Peyer's patch (tissue), 4 donors: Measurements from ENCODE around the gene PLA2G2A.

Experiments
- POLR2A ChIP-seq, 2 donors: fragments of 450-650 bp; IDR thresholded peaks; one replicate each; pipeline ENCODE4 v1.5.1; 2017; ENCODE audit warnings: antibody characterized with exemption in 2 of 2, mild to moderate bottlenecking in 2 of 2, moderate library complexity in 2 of 2
- TF ChIP-seq, protein P1 (sequence below), 6 experiments: fragments of 450-650 bp in 4 of 6; fragments of 200-600 bp in 2 of 6; sonication (generic) in 1 of 6; IDR thresholded peaks; one replicate each; pipeline ENCODE4 v1.5.1; 2017 to 2019; ENCODE audit warnings: antibody characterized with exemption in 6 of 6, mild to moderate bottlenecking in 3 of 6, moderate library complexity in 1 of 6

DNA sequence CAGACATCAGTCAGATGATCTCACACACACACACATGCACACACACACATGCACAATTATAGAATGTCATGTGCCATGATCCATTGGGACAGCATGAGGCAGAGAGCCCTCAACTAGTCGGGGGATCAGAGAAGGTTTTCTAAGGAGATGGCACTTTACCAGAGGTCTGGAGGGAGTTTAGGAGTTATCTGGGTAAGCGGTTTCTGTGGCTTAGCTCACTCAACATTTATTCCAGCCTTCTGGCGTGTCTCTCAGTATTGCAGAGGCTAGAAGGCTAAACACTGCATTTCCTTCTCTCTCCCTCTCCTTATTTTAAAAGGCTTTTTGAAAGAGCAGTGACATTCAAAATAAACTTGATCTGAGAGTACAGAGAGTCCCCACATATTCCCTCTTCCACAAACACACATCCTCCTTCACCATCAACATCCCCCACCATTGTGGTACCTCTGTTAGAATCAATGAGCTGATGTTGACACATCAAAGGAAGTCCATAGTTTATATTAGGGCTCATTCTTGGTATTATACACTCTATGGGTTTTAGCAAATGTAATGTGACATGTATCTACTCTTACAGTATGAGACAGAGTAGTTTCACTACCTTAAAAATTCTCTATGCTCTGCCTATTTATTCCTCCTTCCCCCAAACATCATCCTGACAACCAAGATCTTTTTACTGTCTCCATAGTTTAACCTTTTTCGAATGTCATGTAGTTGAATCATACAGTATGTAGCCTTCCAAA lies 9.0 kb upstream of the PLA2G2A start:
- TF ChIP-seq, protein P1, sequence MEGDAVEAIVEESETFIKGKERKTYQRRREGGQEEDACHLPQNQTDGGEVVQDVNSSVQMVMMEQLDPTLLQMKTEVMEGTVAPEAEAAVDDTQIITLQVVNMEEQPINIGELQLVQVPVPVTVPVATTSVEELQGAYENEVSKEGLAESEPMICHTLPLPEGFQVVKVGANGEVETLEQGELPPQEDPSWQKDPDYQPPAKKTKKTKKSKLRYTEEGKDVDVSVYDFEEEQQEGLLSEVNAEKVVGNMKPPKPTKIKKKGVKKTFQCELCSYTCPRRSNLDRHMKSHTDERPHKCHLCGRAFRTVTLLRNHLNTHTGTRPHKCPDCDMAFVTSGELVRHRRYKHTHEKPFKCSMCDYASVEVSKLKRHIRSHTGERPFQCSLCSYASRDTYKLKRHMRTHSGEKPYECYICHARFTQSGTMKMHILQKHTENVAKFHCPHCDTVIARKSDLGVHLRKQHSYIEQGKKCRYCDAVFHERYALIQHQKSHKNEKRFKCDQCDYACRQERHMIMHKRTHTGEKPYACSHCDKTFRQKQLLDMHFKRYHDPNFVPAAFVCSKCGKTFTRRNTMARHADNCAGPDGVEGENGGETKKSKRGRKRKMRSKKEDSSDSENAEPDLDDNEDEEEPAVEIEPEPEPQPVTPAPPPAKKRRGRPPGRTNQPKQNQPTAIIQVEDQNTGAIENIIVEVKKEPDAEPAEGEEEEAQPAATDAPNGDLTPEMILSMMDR (IDR thresholded peaks at IDR 0.05): no peak
- TF ChIP-seq POLR2A (IDR thresholded peaks at IDR 0.05): no peak
